ENCODE results near the gene SHMT2. TPM values are rescaled to one million over a fixed set of nuclear protein-coding genes. Genes with fewer than 3 reads are reported as not detected.

Gene SHMT2
- total RNA-seq, 4 donors from 2014 or later = 41.3 to 107 (median 46.4) TPM

GRCh38 chr12:57210461-57210860 is 19.1 kb upstream of the SHMT2 start:
- in situ Hi-C loops (cut with MboI; ENCODE audit: low sequenced_read_pairs in 4 of 4) (no loop called here), intact Hi-C loops (cut with DNase I; ENCODE audit: low total_unique reads) (no loop called here)
- DNase-seq (no peak), ATAC-seq (no peak)
- peaks cover 6 to 11% (median 11%) of the 10 kb centered on the region in 3 donors for H3K27me3 ChIP-seq
- no peak overlapping the region for H3K27ac ChIP-seq
- H3K36me3 ChIP-seq = no peaks in the 10 kb centered on the region
- H3K4me1 ChIP-seq = peaks cover 5 to 6% of the 10 kb centered on the region in 2 donors
- no peak overlapping the region for H3K4me3 ChIP-seq
- no peaks in the 10 kb centered on the region for H3K9me3 ChIP-seq
- TF ChIP-seq, protein P1, sequence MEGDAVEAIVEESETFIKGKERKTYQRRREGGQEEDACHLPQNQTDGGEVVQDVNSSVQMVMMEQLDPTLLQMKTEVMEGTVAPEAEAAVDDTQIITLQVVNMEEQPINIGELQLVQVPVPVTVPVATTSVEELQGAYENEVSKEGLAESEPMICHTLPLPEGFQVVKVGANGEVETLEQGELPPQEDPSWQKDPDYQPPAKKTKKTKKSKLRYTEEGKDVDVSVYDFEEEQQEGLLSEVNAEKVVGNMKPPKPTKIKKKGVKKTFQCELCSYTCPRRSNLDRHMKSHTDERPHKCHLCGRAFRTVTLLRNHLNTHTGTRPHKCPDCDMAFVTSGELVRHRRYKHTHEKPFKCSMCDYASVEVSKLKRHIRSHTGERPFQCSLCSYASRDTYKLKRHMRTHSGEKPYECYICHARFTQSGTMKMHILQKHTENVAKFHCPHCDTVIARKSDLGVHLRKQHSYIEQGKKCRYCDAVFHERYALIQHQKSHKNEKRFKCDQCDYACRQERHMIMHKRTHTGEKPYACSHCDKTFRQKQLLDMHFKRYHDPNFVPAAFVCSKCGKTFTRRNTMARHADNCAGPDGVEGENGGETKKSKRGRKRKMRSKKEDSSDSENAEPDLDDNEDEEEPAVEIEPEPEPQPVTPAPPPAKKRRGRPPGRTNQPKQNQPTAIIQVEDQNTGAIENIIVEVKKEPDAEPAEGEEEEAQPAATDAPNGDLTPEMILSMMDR (IDR thresholded peaks at IDR 0.05 in 4 of 5, conservative IDR thresholded peaks at IDR 0.05 in 1 of 5) = no peak
- no peak for TF ChIP-seq POLR2A (IDR thresholded peaks at IDR 0.05)

DNA sequence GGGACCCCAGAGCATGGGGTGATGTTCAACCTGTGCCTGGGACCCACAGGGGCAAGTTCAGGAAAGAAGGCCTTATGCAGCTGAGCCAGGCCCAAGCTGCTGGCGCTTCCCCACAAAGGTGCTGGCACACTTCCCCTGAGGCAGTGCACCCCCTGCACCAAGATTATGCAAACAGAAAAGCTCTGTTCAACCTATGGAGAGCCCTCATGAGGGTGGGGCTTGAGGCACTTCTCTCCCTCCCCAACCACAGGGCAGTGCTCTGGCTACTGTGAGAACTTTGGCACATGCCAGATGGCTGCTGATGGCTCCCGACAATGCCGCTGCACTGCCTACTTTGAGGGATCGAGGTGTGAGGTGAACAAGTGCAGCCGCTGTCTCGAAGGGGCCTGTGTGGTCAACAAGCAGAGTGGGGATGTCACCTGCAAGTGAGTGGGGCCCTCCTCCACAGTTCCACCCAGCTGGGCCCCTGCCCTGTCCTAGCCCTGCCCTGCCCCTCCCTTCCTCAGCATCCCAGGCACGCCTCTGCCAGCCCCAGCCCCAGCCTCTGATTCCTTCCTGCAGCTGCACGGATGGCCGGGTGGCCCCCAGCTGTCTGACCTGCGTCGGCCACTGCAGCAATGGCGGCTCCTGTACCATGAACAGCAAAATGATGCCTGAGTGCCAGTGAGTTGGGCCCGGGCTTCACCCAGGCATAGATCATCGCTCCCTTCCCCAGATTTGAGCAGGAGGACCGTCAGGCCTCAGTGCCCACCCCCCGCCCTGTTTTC is 18.4 kb upstream of the SHMT2 start:
- intact Hi-C loops (cut with DNase I; ENCODE audit: low total_unique reads) = no loop called here
- H3K36me3 ChIP-seq = no peaks in the 10 kb centered on the region
- TF ChIP-seq, protein P1 (IDR thresholded peaks at IDR 0.05 in 4 of 5, conservative IDR thresholded peaks at IDR 0.05 in 1 of 5) = no peak
- no peak for TF ChIP-seq POLR2A (IDR thresholded peaks at IDR 0.05)

GRCh38 chr12:57211791-57212700 is 17.5 kb upstream of the SHMT2 start:
- H3K9me3 ChIP-seq = no peaks in the 10 kb centered on the region
- in situ Hi-C loops (cut with MboI; ENCODE audit: low sequenced_read_pairs in 4 of 4) (no loop called here), intact Hi-C loops (cut with DNase I; ENCODE audit: low total_unique reads) (loop anchor here (2.0 kb wide), 2 partner anchors 65 to 241 kb away; no protein-coding TSS in a partner anchor)
- DNase-seq = no peak
- no peaks in the 10 kb centered on the region for H3K36me3 ChIP-seq
- TF ChIP-seq, protein P1 (IDR thresholded peaks at IDR 0.05 in 4 of 5, conservative IDR thresholded peaks at IDR 0.05 in 1 of 5) = no peak
- no peak for TF ChIP-seq POLR2A (IDR thresholded peaks at IDR 0.05)
- H3K27ac ChIP-seq = no peak overlapping the region
- H3K4me3 ChIP-seq = no peak overlapping the region
- H3K27me3 ChIP-seq = peaks cover 19 to 24% (median 23%) of the 10 kb centered on the region in 3 donors
- no peak for ATAC-seq
- peaks cover 6 to 16% of the 10 kb centered on the region in 2 donors for H3K4me1 ChIP-seq

More for the DNA sequence above, 18.4 kb upstream of the SHMT2 start:
- H3K27ac ChIP-seq = no peak overlapping the region
- H3K4me3 ChIP-seq = no peak overlapping the region
- ATAC-seq = no peak
- peaks cover 6 to 10% of the 10 kb centered on the region in 2 donors for H3K4me1 ChIP-seq
- H3K9me3 ChIP-seq = no peaks in the 10 kb centered on the region
- H3K27me3 ChIP-seq = peaks cover 12 to 17% (median 17%) of the 10 kb centered on the region in 3 donors
- in situ Hi-C loops (cut with MboI; ENCODE audit: low sequenced_read_pairs in 4 of 4) = no loop called here
- DNase-seq = no peak

DNA sequence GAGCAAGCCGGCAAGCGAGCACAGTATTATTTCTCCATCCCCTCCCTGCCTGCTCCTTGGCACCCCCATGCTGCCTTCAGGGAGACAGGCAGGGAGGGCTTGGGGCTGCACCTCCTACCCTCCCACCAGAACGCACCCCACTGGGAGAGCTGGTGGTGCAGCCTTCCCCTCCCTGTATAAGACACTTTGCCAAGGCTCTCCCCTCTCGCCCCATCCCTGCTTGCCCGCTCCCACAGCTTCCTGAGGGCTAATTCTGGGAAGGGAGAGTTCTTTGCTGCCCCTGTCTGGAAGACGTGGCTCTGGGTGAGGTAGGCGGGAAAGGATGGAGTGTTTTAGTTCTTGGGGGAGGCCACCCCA is 16.8 kb upstream of the SHMT2 start:
- DNase-seq (no peak), ATAC-seq (no peak)
- H3K4me3 ChIP-seq = no peak overlapping the region
- no peaks in the 10 kb centered on the region for H3K36me3 ChIP-seq
- peaks cover 6 to 23% of the 10 kb centered on the region in 2 donors for H3K4me1 ChIP-seq
- no peak overlapping the region for H3K27ac ChIP-seq
- no peaks in the 10 kb centered on the region for H3K9me3 ChIP-seq
- in situ Hi-C loops (cut with MboI; ENCODE audit: low sequenced_read_pairs in 4 of 4) (no loop called here), intact Hi-C loops (cut with DNase I; ENCODE audit: low total_unique reads) (loop anchor here (2.0 kb wide), 2 partner anchors 64 to 240 kb away; no protein-coding TSS in a partner anchor)
- peaks cover 25 to 30% (median 29%) of the 10 kb centered on the region in 3 donors for H3K27me3 ChIP-seq
- no peak for TF ChIP-seq POLR2A (IDR thresholded peaks at IDR 0.05)
- TF ChIP-seq, protein P1 (IDR thresholded peaks at IDR 0.05 in 4 of 5, conservative IDR thresholded peaks at IDR 0.05 in 1 of 5) = no peak

Data from gastrocnemius medialis (tissue), 4 donors.